Left renal cortex interstitium (tissue), 4 donors: Measurements from ENCODE around the gene LSM6. TPM values are rescaled to one million over a fixed set of nuclear protein-coding genes. Genes with fewer than 3 reads are reported as not detected.

Source experiments
- DNase-seq, 4 donors: peaks; one replicate each; pipeline ENCODE4 v3.0.0-alpha.2; 2013; ENCODE audit warnings: low read depth in 4 of 4, low spot score in 2 of 4, missing footprints in 1 of 4
- polyA plus RNA-seq, 4 donors: library from polyadenylated mRNA; unstranded; fragments of 120-200 nt; gene quantifications; one replicate each; pipeline ENCODE4 v1.2.1, GENCODE V29; 2013; ENCODE audit not compliant: insufficient read length in 4 of 4

The LSM6 gene
- polyA plus RNA-seq, 4 donors, result 55.2 to 76.0 (median 63.3) TPM

GRCh38 chr4:146183209-146183608, 7.7 kb downstream of the LSM6 start:
- no peak for DNase-seq

GRCh38 chr4:146186041-146186440, 10.5 kb downstream of the LSM6 start:
- no peak for DNase-seq

GRCh38 chr4:146186596-146186995, 11.1 kb downstream of the LSM6 start:
- DNase-seq, result no peak

GRCh38 chr4:146190456-146190855, 14.9 kb downstream of the LSM6 start:
- no peak for DNase-seq

- DNase-seq, result no peak
These were observed 16.4 kb downstream of the LSM6 start for GRCh38 chr4:146191766-146192458.

GRCh38 chr4:146193628-146194027, 18.1 kb downstream of the LSM6 start:
- no peak for DNase-seq

GRCh38 chr4:146194212-146194611, 18.7 kb downstream of the LSM6 start:
- DNase-seq, result no peak

- no peak for DNase-seq
These were observed 27.1 kb downstream of the LSM6 start for GRCh38 chr4:146202665-146203064.

- no peak for DNase-seq
These were observed 31.9 kb downstream of the LSM6 start for GRCh38 chr4:146207410-146207809.

- DNase-seq, result no peak
These were observed 35.4 kb downstream of the LSM6 start for GRCh38 chr4:146210890-146211289.

GRCh38 chr4:146211440-146211839, 35.9 kb downstream of the LSM6 start:
- DNase-seq, result no peak

- DNase-seq, result no peak
These were observed 37.3 kb downstream of the LSM6 start for GRCh38 chr4:146212781-146213180.

GRCh38 chr4:146214238-146214637, 38.7 kb downstream of the LSM6 start, which contains the start of gene REELD1:
REELD1 (plus strand) TSS chr4:146214538; CDS start chr4:146216953, 2,415 bp downstream.
- DNase-seq, result no peak

GRCh38 chr4:146222313-146222712, 46.8 kb downstream of the LSM6 start:
- DNase-seq, result no peak

- DNase-seq, result no peak
These were observed 48.9 kb downstream of the LSM6 start for GRCh38 chr4:146224326-146224966.

- no peak for DNase-seq
These were observed 53.9 kb downstream of the LSM6 start for GRCh38 chr4:146229406-146229805.

- DNase-seq, result no peak
These were observed 56.7 kb downstream of the LSM6 start for GRCh38 chr4:146232131-146232722.

- DNase-seq, result no peak
These were observed 60.2 kb downstream of the LSM6 start for GRCh38 chr4:146235654-146236177.

- DNase-seq, result no peak
These were observed 60.7 kb downstream of the LSM6 start for GRCh38 chr4:146236216-146236615.

GRCh38 chr4:146237092-146237491, 61.6 kb downstream of the LSM6 start:
- DNase-seq, result no peak

GRCh38 chr4:146238107-146238506, 62.6 kb downstream of the LSM6 start:
- no peak for DNase-seq
